G401 (cell line): ENCODE results near the gene KPNA3. TPM values are rescaled to one million over a fixed set of nuclear protein-coding genes. Genes with fewer than 3 reads are reported as not detected.

Experiments
- DNase-seq: peaks from one replicate; pipeline ENCODE4 v3.0.0-alpha.2; 2015; ENCODE audit warnings: low spot score
- in situ Hi-C: cut with HindIII; loops from 2 replicates; pipeline ENCODE4 v1.10.0; 2016; ENCODE audit warnings: low sequenced_read_pairs, mixed read lengths
- total RNA-seq: library from RNA; depleted of rRNA; stranded (reverse); fragments of >200 nt; shearing (Covaris generic); gene quantifications from 2 replicates; pipeline ENCODE4 v1.2.3, GENCODE V29; 2014; rRNA removed

The KPNA3 gene
- total RNA-seq, 1 experiment from 2014 or later, result 26.4 TPM

DNA sequence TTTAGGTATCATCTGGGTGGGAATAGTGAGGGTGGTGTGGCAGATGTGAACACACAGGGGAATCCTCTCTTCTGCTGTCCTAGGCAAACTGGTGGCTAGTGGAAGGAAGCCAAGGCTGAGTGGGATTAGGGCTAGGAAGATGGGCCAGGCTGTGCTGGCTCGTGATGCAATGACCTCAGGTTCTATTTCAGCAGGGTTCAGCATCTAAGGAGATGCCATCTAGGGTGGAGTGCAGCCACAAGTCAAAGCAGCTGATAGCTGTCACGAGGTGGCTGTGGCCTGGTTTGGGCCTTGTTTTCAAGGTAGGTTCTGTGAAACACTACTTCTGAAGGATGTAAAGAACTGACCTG is 142.5 kb downstream of the KPNA3 start:
- in situ Hi-C loops, result no loop called here
- no peak for DNase-seq

Other genes with a start within 250 kb of the KPNA3 start
- gene RCBTB1, start 207.1 kb downstream of the KPNA3 start, total RNA-seq, result 15.4 and 28.2 TPM in 2 replicates
- not detected in 2 replicates for gene ARL11, start 164.2 kb downstream of the KPNA3 start, total RNA-seq
- gene EBPL, start 101.2 kb downstream of the KPNA3 start, total RNA-seq, result 116 and 197 TPM in 2 replicates
- gene SPRYD7, start 143.7 kb upstream of the KPNA3 start, total RNA-seq, result 7.3 and 8.4 TPM in 2 replicates
- gene TRIM13, start 204.4 kb upstream of the KPNA3 start, total RNA-seq, result 3.6 and 11.9 TPM in 2 replicates
- 0.92 TPM in 1 of 2 replicates, not detected in the other for gene KCNRG, start 222.8 kb upstream of the KPNA3 start, total RNA-seq